ENCODE measurements around the gene GMPPA.
A peak's percentile ranks its signal among the peaks of the same experiment; 100 is the strongest.

GMPPA gene

GRCh38 chr2:219468410-219469185 is 30.1 kb upstream of the GMPPA start:
- no peak for DNase-seq (ENCODE audit: low spot score)

GRCh38 chr2:219469186-219469724 is 29.4 kb upstream of the GMPPA start:
- peak; percentile 90 for DNase-seq (ENCODE audit: low spot score)

GRCh38 chr2:219470429-219470828 is 28.3 kb upstream of the GMPPA start:
- no peak for DNase-seq (ENCODE audit: low spot score)

GRCh38 chr2:219471476-219472371 is 27.0 kb upstream of the GMPPA start:
- no peak for DNase-seq (ENCODE audit: low spot score)

- DNase-seq (ENCODE audit: low spot score), result no peak
These were observed 26.0 kb upstream of the GMPPA start for GRCh38 chr2:219472629-219473187.

GRCh38 chr2:219473511-219473910 is 25.2 kb upstream of the GMPPA start:
- no peak for DNase-seq (ENCODE audit: low spot score)

- DNase-seq (ENCODE audit: low spot score), result no peak
These were observed 24.2 kb upstream of the GMPPA start for GRCh38 chr2:219474285-219475060.

GRCh38 chr2:219475278-219475677 is 23.4 kb upstream of the GMPPA start:
- no peak for DNase-seq (ENCODE audit: low spot score)

GRCh38 chr2:219475697-219476651 is 22.7 kb upstream of the GMPPA start:
- DNase-seq (ENCODE audit: low spot score), result peak; percentile 82

- no peak for DNase-seq (ENCODE audit: low spot score)
These were observed 22.0 kb upstream of the GMPPA start for GRCh38 chr2:219476652-219477151.

GRCh38 chr2:219477179-219477578 is 21.5 kb upstream of the GMPPA start:
- DNase-seq (ENCODE audit: low spot score), result no peak

- DNase-seq (ENCODE audit: low spot score), result no peak
These were observed 20.9 kb upstream of the GMPPA start for GRCh38 chr2:219477815-219478214.

GRCh38 chr2:219478916-219479315 is 19.8 kb upstream of the GMPPA start:
- DNase-seq (ENCODE audit: low spot score), result no peak

GRCh38 chr2:219480004-219480403 is 18.7 kb upstream of the GMPPA start:
- DNase-seq (ENCODE audit: low spot score), result no peak

- no peak for DNase-seq (ENCODE audit: low spot score)
These were observed 15.9 kb upstream of the GMPPA start for GRCh38 chr2:219482674-219483405.

GRCh38 chr2:219483451-219484342 is 15.0 kb upstream of the GMPPA start:
- DNase-seq (ENCODE audit: low spot score), result no peak

- DNase-seq (ENCODE audit: low spot score), result no peak
These were observed 14.1 kb upstream of the GMPPA start for GRCh38 chr2:219484343-219485200.

GRCh38 chr2:219485201-219485580 is 13.5 kb upstream of the GMPPA start:
- DNase-seq (ENCODE audit: low spot score), result no peak

Measured in hepatic stellate cell (primary cell).